GM18873 (cell line): ENCODE data around the gene WNT7B.

ENCODE experiments used
- ATAC-seq: cut with Tn5 transposase; IDR thresholded peaks from one replicate; pipeline ENCODE4 v1.9.1; 2021; ENCODE audit warnings: mild to moderate bottlenecking, moderate library complexity, moderate number of reproducible peaks; ENCODE audit not compliant: unreplicated experiment, low FRiP score

WNT7B gene

DNA sequence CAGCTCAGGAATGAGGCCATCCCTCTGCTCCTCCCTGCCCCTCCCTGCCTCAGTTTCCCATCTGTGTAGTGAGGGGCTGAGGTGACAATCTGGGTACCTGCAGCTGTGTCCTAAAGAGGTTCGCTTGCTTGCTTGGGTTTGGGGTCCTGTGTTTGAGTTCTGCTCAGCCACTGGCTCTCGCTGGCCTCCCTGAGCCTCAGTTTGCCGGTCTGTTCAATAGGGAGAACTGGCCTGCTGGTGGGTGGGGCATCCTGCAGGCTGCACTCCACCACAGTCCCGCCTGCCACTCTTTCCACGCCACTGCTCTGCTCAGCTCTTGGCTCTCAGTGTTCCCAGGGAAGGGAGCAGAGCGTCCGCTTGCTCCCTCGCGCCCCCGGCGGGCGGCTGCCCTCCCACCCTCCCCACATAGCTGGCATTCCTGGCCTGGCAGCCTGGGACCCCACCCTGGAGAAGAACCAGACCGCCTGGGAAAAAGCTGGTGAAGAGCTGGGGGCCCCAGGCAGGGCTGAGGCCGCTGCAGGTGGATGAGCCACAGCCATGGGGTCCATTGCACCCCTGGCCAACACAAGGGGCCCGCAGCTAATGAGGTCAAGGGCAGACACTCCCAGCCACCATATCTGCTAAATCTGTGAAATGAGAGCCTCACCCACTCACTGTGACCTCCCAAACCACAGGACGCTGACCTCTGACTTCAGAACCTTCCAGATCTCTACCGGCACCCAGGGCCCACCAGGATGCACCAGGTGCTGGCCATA lies 15.1 kb downstream of the WNT7B start:
- no peak for ATAC-seq

- ATAC-seq: no peak
These were observed 16.2 kb downstream of the WNT7B start for GRCh38 chr22:45960477-45961386.

GRCh38 chr22:45959719-45960476 lies 17.1 kb downstream of the WNT7B start:
- no peak for ATAC-seq

GRCh38 chr22:45958971-45959370 lies 18.0 kb downstream of the WNT7B start:
- no peak for ATAC-seq

DNA sequence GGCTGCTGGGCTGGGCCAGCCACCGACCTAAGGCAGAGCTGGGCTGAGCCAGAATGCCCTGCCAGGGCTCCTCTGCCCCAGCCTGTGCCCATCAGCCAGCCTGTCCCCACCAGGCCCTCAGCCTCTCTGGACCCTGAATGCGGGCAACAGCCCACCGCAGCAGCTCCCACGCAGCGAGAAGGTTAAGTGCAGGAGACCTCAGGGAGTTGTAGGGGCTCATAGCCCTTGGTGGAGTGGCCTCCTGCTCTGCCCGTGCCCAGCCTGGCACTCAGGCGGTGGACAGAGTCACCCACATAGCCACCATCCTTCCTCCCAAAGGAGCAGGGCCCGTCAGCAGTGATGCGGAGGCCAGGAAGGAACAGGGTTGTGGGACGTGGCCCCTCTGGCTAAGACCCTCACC lies 19.1 kb downstream of the WNT7B start:
- ATAC-seq: no peak

- no peak for ATAC-seq
These were observed 23.8 kb downstream of the WNT7B start for GRCh38 chr22:45953178-45953577.

GRCh38 chr22:45952553-45952952 lies 24.4 kb downstream of the WNT7B start:
- no peak for ATAC-seq

- no peak for ATAC-seq
These were observed 24.8 kb downstream of the WNT7B start for GRCh38 chr22:45952151-45952550.

DNA sequence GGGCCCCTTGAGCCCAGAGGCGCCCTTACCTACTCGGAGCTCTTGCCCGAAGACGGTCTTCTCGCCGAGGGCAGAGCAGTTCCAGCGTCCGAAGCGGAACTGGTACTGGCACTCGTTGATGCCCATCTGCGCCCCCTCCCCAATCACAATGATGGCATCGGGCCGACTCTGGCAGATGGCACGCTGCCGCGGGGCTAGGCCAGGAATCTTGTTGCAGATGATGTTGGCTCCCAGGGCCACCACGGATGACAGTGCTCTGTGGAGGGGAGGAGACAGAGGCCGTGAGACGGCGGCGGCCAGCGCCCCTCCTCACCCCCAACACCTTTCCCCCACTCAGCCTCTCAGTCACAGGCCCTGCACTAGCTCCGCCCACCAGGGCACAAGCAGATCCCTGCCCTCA lies 27.1 kb downstream of the WNT7B start:
- ATAC-seq: no peak

DNA sequence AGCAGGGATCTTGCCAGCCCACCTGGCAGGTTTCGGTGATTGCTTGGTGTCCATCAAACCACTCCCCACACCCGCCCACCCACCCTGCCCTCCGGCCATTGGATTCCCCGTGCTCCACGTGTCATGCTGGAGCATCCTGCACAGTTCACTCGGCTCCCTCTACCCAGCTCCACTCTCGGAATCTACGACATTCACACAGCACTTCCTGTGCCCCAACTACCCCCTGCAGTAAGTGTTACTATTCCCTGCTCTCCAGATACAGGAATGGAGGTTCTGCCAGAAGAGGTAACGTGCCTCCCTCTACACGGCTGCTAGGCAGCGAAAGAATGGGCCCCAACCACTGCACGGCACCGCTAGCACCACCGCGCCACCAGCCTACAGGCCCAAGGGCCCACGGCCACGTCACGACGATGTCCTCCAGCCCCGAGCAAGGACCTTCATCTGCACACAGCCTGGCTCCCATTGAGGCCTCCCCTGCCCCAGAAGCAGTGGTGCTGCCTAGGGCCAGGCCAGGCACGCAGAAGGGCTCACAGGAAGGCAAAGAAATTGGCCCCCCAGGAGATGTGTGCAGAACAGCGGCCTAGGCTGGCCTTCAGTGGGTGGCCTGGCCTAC lies 27.6 kb downstream of the WNT7B start:
- no peak for ATAC-seq

DNA sequence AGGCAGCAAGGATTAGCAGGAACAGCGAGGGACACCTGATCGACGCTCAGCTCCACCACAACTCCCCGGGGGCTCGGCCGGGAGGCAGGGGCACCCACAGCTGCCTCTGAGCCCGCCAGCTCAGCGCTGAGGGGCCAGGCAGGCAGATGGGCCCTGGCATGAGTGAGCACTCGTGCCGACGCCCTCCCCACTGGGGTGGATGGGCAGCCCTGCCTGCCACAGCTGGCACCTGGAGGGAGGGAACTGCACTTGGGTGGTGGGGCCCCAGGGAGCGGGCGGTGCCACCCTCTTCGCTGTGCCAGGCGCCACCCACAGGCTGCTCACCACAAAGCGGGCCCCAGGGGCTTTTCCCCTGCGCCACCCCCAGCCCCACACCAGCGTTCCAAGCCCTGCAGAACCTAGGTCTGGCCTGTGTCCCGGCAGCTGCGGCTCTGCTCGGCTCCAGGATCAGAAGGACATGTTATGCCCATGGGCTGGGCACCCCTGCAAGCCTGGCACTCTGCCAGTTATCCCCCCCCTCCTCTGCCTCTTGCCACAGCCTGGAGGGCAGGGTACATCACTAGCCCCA lies 28.8 kb downstream of the WNT7B start:
- no peak for ATAC-seq

DNA sequence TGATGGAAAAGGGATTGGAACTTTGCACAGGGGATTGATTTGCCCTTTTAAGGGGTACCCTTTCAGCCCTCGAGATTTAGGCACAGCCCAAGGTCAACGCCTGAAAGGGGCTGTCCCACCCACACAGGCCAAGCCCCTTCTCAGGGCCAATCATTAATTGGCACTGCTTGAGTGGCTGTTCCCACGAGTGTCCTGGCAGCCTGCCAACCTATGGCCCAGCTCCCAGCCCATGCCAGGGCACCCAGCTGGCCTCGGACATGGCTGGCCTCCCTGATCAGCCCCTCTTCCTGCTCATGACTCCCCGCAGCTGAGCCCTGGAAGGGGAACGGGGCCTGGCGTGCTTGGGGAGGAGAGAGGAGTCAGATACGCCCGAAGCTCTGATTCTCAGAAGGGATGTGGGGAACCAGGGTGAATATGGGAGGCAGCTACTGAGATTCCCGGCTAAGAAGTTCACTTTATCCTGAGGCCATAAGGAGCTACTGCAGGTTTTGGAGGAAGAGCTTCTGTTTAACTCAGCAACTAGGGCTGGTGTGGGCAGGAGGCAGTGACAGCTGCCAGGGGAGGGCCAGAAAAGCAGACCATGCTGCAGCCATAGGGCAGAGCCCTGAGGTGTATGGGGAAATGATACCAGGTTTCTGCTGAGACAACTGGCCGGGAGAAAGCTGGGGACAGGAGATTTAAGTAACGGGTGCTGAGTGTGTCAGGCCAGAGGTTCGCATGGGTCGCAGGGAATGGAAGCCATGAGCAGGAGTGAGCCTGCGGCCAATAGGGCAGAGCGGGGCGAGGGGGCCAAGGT lies 30.0 kb downstream of the WNT7B start:
- ATAC-seq: no peak

GRCh38 chr22:45945621-45946106 lies 31.3 kb downstream of the WNT7B start:
- no peak for ATAC-seq

DNA sequence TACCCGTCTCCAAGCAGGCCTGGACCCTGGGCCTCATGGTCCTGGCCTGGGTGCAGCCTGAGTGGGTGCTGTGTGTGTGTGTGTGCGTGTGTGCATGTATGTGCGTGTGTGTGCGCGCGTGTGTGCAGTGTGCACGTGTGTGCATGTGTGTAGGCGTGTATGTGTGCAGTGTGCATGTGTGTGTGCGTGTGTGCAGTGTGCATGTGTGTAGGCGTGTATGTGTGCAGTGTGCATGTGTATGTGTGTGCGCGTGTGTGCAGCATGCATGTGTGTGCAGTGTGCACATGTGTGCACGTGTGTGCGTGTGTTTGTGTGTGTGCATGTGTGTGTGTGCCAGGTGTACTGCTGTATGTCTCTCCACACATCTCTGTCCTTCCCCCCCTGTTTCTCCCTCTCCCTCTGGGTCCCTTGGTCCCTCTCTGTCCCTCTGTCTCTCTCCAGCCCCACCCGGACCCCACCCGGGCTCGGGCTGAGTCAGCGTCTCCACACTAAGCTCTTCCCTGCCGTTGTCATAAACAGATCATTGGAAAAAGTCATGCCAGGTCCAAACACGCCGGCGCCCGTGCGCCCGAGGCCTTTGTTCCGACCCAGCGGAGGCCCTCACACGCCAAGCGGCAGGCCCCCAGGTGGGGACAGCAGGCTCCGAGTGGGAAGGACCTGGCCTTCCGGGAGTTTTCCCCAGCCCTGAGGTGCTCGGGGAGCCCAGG lies 34.0 kb downstream of the WNT7B start:
- ATAC-seq: no peak

DNA sequence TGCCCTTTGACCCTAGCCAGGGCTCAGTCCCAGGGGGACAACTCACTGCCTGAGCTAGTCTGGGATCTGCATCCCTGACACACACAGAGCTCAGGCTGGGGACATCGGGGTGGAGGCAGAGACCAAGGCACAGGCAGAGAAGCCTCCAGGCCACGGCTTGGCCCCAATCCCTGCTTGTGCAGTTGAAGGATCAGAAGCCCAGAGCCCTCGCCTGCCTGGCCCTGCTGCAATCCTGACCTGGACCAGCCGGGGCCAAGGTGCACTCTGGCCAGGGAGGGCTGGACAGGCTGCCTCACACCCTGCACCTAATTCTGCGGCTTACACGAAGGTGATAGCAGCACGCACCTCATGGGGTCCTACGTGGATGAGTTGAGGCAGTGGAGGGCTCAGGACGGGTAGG lies 34.6 kb downstream of the WNT7B start:
- no peak for ATAC-seq

GRCh38 chr22:45938913-45939312 lies 38.0 kb downstream of the WNT7B start:
- no peak for ATAC-seq

- ATAC-seq: no peak
These were observed 39.0 kb downstream of the WNT7B start for GRCh38 chr22:45937960-45938359.

DNA sequence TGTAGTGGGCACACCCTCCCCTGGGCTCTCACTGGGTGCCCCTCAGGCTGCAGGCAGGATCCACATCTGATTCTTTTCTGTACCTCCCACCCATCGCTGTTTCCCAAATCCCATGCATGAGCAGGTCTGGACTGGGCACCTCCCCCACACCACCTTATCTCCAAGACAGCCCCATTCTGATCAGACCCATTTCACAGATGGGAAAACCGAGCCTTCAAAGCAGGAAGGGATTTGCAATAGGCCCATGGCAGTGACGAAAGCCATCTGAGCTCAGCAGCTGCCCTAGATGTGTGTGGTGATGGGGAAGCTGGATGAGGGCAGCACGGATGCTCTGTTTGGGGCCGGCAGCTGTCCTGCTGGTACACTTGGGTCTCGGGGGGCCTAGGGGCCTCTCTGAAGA lies 41.4 kb downstream of the WNT7B start:
- no peak for ATAC-seq
